Heart right ventricle (tissue), 16 donors: Measurements from ENCODE around the gene MB21D2. TPM values are rescaled to one million over a fixed set of nuclear protein-coding genes. Genes with fewer than 3 reads are reported as not detected.

ENCODE experiments used
- ATAC-seq, 8 donors: fragments of 200-7000 bp; cut with Tn5 transposase; one replicate each; pipeline ENCODE4 v1.9.1; 2020; ENCODE audit warnings: mild to moderate bottlenecking in 8 of 8, moderate library complexity in 8 of 8, moderate number of reproducible peaks in 1 of 8
- DNase-seq, 2 donors: peaks; one replicate each; pipeline ENCODE4 v3.0.0-alpha.2; 2020
- H3K27ac ChIP-seq, 10 donors: fragments of 200-600 bp; sonication (generic) in 2 of 10; one replicate each; pipeline versions ENCODE4 v1.5.0 to v1.8.0; 2020 to 2022; ENCODE audit warnings: mild to moderate bottlenecking in 3 of 10
- H3K27me3 ChIP-seq, 7 donors: fragments of 200-600 bp; one replicate each; pipeline ENCODE4 v1.8.0; 2021 to 2022; ENCODE audit warnings: mild to moderate bottlenecking in 2 of 7
- H3K36me3 ChIP-seq, 9 donors: fragments of 200-600 bp; sonication (generic) in 1 of 9; one replicate each; pipeline versions ENCODE4 v1.5.0 to v1.8.0; 2020 to 2022; ENCODE audit warnings: mild to moderate bottlenecking in 2 of 9
- H3K4me1 ChIP-seq, 9 donors: fragments of 200-600 bp; sonication (generic) in 1 of 9; one replicate each; pipeline versions ENCODE4 v1.5.0 to v1.8.0; 2020 to 2022; ENCODE audit warnings: mild to moderate bottlenecking in 4 of 9
- H3K4me3 ChIP-seq, 10 donors: fragments of 200-600 bp; sonication (generic) in 2 of 10; one replicate each; pipeline versions ENCODE4 v1.5.0 to v1.8.0; 2020 to 2022; ENCODE audit warnings: mild to moderate bottlenecking in 7 of 10, moderate library complexity in 2 of 10
- H3K9me3 ChIP-seq, 11 donors: fragments of 200-600 bp in 10 of 11; sonication (generic) in 2 of 11; one replicate each; pipeline versions ENCODE4 v1.5.0 to v1.8.0; 2013 to 2022; ENCODE audit warnings: mild to moderate bottlenecking in 2 of 11, control low read depth in 1 of 11, moderate library complexity in 1 of 11
- WGBS, 2 donors: extraction: QIAGEN DNeasy Blood & Tissue Kit; methylation state at CpG; one replicate each; pipeline ENCODE4 v1.1.7; 2013; ENCODE audit warnings: inconsistent platforms in 1 of 2; 5-methylcytosine and 5-hydroxymethylcytosine counted together
- intact Hi-C, 10 donors: fragments of 100-400 bp; cut with DNase I; formaldehyde crosslinking; loops; one replicate each; pipeline versions ENCODE4 v1.11.1 to v1.14.2; 2022
- polyA plus RNA-seq, 2 donors: library from polyadenylated mRNA; stranded (reverse); fragments of 200-250 nt; gene quantifications; one replicate each; pipeline ENCODE4 v1.2.3, GENCODE V29; 2013
- total RNA-seq, 10 donors: library from RNA; stranded (reverse); fragmentation: NEBNext Ultra II Directional in 3 of 10; extraction: Animal tissue kit (Norgen Biotek cat#: 25700) in 3 of 10; gene quantifications; one replicate each; pipeline versions ENCODE4 v1.2.1 to v1.2.4, GENCODE V29; 2021 to 2023
- TF ChIP-seq, protein P1 (sequence below), 9 donors: fragments of 200-600 bp; sonication (generic) in 2 of 9; IDR thresholded peaks; one replicate each; pipeline versions ENCODE4 v1.5.0 to v1.8.0; 2021 to 2022; ENCODE audit warnings: antibody characterized with exemption in 9 of 9, mild to moderate bottlenecking in 5 of 9, moderate library complexity in 1 of 9
- donor health status: Arrhythmogenic right ventricular cardiomyopathy.
- donor health status: ischemic (EF 13 %, LVEDD 7.1; RV severe dilation, severe dysfunction).
- donor health status: healthy with polysubstance abuse.
- donor health status: DM: no; HTN: yes; CAD: no.
- donor health status: DM: no; HTN: no; CAD: no.
- donor health status: ischemic (EF 25% LVEDD 6.9; RV normal size, moderate dysfunction).
- donor health status: ischemic (EF 25% LVEDD 5.7; RV mildly dilated, moderate dysfunction).
- donor health status: healthy.
- donor health status: DM: yes; HTN: yes; CAD: no.
- donor health status: Ischemic cardiomyopathy.
- donor health status: ischemic (EF 35%, LVEDD 5.7; RV mildly dilated, moderate dysfunction).
- donor health status: nonischemic (EF 11% LVEDD 7.7; RV severe dilation, severe dysfunction).
- donor health status: DM: yes; HTN: yes; CAD: no.
- donor health status: PGD.
- donor health status: ischemic (EF 29% LVEDD 5.4; RV normal size, mild dysfunction).
- donor health status: nonischemic (EF 23%, LVEDD 6.1; RV moderate dilation, normal function).

The MB21D2 gene
- total and polyA plus RNA-seq, 12 donors: 0.80 to 4.4 (median 2.8) TPM

DNA sequence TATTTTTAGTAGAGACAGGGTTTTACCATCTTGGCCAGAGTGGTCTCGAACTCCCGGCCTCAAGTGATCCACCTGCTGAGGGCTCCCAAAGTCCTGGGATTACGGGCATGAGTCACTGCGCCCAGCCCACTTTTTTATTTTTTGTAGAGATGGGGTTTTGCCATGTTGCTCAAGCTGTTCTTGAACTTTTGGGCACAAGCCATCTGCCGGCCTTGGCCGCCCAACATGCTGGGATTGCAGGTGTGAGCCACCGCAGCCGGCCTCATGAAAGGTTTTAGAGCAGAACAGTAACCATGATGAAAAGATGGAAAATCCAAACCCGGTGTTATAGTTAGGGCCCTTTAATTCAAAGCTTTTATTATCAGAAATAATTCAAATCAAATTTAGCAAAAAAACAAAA is 15.6 kb upstream of the MB21D2 start:
- 89 to 93% methylated on average over 9 of the region's 9 CpGs for WGBS, 2 donors
- H3K9me3 ChIP-seq: no peaks in the 10 kb centered on the region
- no peak for ATAC-seq
- H3K36me3 ChIP-seq: no peaks in the 10 kb centered on the region
- H3K27ac ChIP-seq: no peak overlapping the region
- intact Hi-C loops: no loop called here
- no peak overlapping the region for H3K4me3 ChIP-seq
- DNase-seq: no peak
- TF ChIP-seq, protein P1, sequence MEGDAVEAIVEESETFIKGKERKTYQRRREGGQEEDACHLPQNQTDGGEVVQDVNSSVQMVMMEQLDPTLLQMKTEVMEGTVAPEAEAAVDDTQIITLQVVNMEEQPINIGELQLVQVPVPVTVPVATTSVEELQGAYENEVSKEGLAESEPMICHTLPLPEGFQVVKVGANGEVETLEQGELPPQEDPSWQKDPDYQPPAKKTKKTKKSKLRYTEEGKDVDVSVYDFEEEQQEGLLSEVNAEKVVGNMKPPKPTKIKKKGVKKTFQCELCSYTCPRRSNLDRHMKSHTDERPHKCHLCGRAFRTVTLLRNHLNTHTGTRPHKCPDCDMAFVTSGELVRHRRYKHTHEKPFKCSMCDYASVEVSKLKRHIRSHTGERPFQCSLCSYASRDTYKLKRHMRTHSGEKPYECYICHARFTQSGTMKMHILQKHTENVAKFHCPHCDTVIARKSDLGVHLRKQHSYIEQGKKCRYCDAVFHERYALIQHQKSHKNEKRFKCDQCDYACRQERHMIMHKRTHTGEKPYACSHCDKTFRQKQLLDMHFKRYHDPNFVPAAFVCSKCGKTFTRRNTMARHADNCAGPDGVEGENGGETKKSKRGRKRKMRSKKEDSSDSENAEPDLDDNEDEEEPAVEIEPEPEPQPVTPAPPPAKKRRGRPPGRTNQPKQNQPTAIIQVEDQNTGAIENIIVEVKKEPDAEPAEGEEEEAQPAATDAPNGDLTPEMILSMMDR (IDR thresholded peaks at IDR 0.05): no peak
- H3K4me1 ChIP-seq: peaks cover 0 to 19% (median 0%) of the 10 kb centered on the region in 9 donors
- H3K27me3 ChIP-seq: no peaks in the 10 kb centered on the region

- Histone ChIP-seq H3K27ac (no peak overlapping the region), H3K4me3 (no peak overlapping the region), H3K4me1 (peaks cover 0 to 19% (median 0%) of the 10 kb centered on the region in 9 donors), H3K9me3 (no peaks in the 10 kb centered on the region), H3K36me3 (no peaks in the 10 kb centered on the region), H3K27me3 (no peaks in the 10 kb centered on the region)
- TF ChIP-seq, protein P1 (IDR thresholded peaks at IDR 0.05): no peak
- ATAC-seq: no peak
- intact Hi-C loops: no loop called here
- no peak for DNase-seq
- 93 to 97% methylated on average over 3 of the region's 3 CpGs for WGBS, 2 donors
Measured at GRCh38 chr3:192931825-192932224, 14.2 kb upstream of the MB21D2 start.

DNA sequence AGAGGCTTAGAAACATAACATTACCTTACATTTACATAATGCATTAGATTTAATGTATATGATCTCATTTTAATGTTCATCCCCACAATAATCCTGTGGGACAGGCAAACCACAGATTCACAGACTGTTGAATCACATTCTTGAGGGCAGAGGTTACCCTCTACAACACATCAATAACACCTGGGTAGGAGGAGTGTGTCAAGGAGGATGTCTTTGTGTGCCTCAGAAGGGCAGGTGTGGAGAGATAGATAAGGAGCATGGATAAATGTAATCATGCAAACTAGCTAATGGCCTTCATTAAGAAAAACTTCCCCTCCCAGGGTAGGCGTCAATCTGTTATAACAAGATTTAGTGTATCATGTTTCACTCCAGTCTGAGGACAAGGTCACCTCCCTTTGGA is 12.9 kb upstream of the MB21D2 start:
- DNase-seq: no peak
- Histone ChIP-seq H3K4me3 (no peak overlapping the region), H3K36me3 (no peaks in the 10 kb centered on the region), H3K27me3 (no peaks in the 10 kb centered on the region), H3K27ac (peak overlapping the region in 1 of 10 donors; percentile 44), H3K4me1 (peaks cover 0 to 19% (median 0%) of the 10 kb centered on the region in 9 donors), H3K9me3 (no peaks in the 10 kb centered on the region)
- WGBS, 2 donors: 86 to 94% methylated on average over 1 of the region's 1 CpG
- TF ChIP-seq, protein P1 (IDR thresholded peaks at IDR 0.05): no peak
- ATAC-seq: no peak
- intact Hi-C loops: no loop called here

DNA sequence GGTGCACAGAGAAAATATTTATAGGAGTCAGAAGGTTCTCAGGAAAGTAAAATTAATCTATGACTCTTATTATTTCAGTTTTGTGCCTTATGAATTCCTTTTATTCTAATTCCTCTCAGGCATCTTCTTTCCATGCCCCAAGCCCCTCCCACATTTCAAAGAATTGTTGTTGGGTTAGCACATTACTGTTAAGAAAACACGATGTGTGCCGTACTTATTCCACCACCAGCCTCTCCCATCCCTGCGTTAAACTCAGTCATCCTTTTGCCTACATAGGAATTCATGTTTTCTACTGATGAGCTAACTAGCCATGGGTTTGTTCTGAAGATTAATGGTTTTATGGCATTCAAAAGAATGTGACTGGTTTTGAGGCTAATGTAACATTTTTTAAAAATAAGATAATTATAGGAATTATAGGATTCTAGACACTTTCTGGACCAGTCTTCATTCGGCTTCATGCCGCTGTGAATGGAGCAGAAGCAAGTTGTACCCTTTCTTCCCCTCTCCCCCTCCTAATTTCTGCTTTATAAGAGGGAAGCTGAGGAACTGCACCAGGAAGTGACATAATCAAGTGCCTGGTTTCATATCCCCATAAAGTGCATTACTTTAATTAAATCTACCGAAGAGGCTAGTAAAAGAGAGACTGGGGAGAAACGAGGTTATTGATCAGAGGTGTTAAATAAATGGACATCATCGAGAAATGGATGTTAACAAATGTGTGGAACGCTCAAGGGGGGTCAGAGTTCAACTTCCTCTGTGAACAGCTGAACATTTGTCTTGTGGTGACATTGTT is 12.3 kb upstream of the MB21D2 start:
- Histone ChIP-seq H3K36me3 (no peaks in the 10 kb centered on the region), H3K4me3 (no peak overlapping the region), H3K27ac (peak overlapping the region in 1 of 10 donors; percentile 44), H3K27me3 (no peaks in the 10 kb centered on the region), H3K9me3 (no peaks in the 10 kb centered on the region), H3K4me1 (peaks cover 0 to 19% (median 0%) of the 10 kb centered on the region in 9 donors)
- TF ChIP-seq, protein P1 (IDR thresholded peaks at IDR 0.05): no peak
- WGBS, 2 donors: 83 to 87% methylated on average over 9 of the region's 9 CpGs
- ATAC-seq: peak in 2 of 8 donors; percentile 37 to 39
- intact Hi-C loops: loop anchor here in 3 of 10 donors (10.0 kb wide), 2 partner anchors 105 to 115 kb away; no protein-coding TSS in a partner anchor
- DNase-seq: no peak
